Kidney epithelial cell (primary cell): ENCODE data around the gene VCPKMT. TPM values are rescaled to one million over a fixed set of nuclear protein-coding genes. Genes with fewer than 3 reads are reported as not detected.

ENCODE experiments used
- DNase-seq: peaks from one replicate; pipeline ENCODE4 v3.0.0-alpha.2; 2010; ENCODE audit warnings: low read depth
- H3K27me3 ChIP-seq: 2 replicates; pipeline ENCODE4 v1.6.0; 2011; ENCODE audit warnings: low read length; ENCODE audit not compliant: control insufficient read depth, insufficient read depth
- H3K36me3 ChIP-seq: 2 replicates; pipeline ENCODE4 v1.5.1; 2011; ENCODE audit warnings: low read length; ENCODE audit not compliant: control insufficient read depth, insufficient read depth
- H3K4me3 ChIP-seq: 2 replicates; pipeline ENCODE4 v1.5.1; 2011; ENCODE audit warnings: low read depth, mild to moderate bottlenecking, control low read depth, low read length
- total RNA-seq: library from RNA; depleted of rRNA; stranded (reverse); fragments of >200 nt; gene quantifications from 2 replicates; pipeline ENCODE4 v1.2.3, GENCODE V29; 2015
- TF ChIP-seq, protein P1 (sequence below): IDR thresholded peaks from 2 replicates; pipeline ENCODE4 v1.5.1; 2011; ENCODE audit warnings: mild to moderate bottlenecking, moderate library complexity, low read length, control low read depth, inconsistent platforms; ENCODE audit not compliant: insufficient read depth, poor library complexity, severe bottlenecking

The VCPKMT gene
- total RNA-seq, 1 donor from 2014 or later = 6.6 TPM

DNA sequence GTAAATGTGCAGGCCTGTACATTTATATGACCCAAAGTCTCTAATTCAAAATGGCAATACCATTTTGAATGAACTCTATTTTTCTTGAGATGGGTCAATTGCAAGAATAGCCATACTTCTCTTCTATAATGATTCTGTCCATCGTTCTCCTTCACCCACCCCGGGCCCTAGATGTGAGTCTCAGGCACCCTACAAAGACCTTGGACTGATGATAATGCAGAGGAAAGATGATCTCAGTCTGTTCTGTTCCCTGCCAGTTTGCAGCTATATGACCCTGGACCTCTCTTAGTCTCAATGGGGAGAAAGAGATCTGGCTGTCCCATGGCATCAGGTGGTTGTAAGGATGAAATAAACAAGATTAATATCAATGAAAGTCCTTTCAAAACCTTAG, 30.1 kb downstream of the VCPKMT start:
- TF ChIP-seq, protein P1, sequence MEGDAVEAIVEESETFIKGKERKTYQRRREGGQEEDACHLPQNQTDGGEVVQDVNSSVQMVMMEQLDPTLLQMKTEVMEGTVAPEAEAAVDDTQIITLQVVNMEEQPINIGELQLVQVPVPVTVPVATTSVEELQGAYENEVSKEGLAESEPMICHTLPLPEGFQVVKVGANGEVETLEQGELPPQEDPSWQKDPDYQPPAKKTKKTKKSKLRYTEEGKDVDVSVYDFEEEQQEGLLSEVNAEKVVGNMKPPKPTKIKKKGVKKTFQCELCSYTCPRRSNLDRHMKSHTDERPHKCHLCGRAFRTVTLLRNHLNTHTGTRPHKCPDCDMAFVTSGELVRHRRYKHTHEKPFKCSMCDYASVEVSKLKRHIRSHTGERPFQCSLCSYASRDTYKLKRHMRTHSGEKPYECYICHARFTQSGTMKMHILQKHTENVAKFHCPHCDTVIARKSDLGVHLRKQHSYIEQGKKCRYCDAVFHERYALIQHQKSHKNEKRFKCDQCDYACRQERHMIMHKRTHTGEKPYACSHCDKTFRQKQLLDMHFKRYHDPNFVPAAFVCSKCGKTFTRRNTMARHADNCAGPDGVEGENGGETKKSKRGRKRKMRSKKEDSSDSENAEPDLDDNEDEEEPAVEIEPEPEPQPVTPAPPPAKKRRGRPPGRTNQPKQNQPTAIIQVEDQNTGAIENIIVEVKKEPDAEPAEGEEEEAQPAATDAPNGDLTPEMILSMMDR = no peak
- H3K36me3 ChIP-seq = no peaks in the 10 kb centered on the region
- H3K27me3 ChIP-seq = no peaks in the 10 kb centered on the region
- no peak overlapping the region for H3K4me3 ChIP-seq
- DNase-seq = no peak

DNA sequence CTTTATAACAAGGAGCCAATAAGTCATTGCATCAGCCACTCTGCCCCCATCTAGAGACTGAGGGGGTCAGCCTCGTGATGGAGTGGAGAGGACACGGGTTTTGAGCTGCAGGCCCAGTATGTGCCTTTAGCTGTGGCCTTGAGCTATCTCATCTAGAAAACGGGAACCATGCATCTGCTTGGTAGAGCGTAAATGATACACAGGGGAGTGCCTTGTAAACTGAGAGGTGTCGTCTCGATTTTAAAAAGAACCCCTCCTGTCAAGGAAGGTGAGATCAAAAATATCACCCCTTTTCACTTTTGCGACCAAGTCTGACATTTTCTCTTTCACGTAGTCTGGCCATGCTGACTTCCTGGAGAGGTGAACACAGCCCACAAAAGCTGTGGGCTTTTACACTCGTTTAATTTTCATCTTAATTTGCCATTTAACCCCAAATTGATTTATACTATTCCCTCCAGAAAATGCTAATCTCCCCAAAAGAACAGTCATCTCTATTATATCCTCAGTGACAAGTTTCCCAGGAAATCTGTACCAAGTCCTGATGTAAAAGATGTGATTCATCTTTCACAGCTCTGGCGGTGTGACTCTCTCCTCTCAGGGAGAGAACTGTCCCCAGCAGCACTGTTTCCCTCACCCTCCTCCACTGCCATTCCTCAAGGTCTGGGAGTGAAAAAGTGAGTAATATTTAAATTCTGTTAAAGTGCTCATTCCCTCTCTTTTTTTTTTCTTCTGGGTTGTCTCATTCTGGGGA, 30.6 kb downstream of the VCPKMT start:
- H3K36me3 ChIP-seq = no peaks in the 10 kb centered on the region

DNA sequence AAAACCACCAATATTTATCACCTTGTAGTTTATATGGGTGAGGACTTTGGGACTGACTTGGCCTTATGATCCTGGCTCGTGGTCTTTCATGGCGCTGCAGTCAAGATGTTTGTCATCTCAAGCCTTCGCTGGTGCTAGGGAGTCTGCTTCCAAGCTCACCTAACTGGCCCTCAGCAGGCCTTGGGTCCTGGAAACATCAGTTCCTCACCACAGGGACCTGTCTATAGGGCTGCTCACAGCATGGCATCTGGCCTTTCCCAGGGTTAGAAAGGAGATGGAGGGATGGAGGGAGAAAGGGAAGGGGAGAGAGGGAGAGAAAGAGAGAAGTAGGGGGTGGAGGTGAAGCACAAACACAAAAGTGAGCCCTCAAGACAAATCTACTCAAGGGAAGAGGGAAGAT, 31.7 kb downstream of the VCPKMT start:
- Histone ChIP-seq H3K4me3 (no peak overlapping the region), H3K36me3 (no peaks in the 10 kb centered on the region), H3K27me3 (no peaks in the 10 kb centered on the region)
- TF ChIP-seq, protein P1 = no peak
- no peak for DNase-seq

More for the DNA sequence above, 30.6 kb downstream of the VCPKMT start:
- DNase-seq = no peak
- TF ChIP-seq, protein P1 = no peak
- Histone ChIP-seq H3K27me3 (no peaks in the 10 kb centered on the region), H3K4me3 (no peak overlapping the region)

DNA sequence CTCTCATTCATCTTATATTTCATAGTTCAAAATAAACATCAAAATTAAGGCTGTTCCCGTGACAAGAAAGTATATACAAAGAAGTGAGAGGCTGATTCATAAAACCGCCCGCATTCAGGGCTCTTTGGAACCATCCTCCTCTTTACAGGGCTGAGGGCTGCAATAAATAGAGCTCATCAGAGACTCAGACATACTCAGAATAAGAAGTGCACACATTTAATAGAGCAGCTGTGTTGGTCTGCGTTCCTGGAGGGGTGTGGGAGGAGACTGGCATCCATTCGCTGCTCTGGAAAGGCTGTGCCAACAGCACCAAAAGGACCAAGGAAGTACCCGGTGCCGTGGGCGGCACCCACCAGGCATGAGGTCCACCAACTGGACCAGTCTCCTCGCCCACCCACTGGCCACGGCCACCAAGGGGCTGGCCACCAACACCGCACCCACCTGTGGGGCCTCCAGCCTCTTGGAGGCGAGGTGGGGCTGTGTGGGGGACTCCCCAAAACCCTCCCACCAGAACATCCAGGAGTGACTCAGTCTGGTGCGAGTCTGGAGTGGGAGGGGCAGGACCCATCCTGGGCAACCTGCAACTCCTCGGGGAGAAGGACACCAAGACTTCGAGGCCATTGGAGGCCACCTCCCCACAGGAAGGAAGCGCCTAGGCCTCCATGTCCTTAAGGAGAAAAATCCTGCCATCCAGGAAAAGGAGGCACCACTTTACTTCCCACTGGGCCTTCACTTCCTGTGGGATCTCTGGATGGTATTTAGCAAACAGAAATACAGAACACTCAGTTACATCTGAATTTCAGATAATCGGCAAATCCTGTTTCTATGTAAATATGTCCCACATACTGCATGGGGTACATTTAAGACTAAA, 32.7 kb downstream of the VCPKMT start:
- Histone ChIP-seq H3K27me3 (no peaks in the 10 kb centered on the region), H3K4me3 (no peak overlapping the region), H3K36me3 (no peaks in the 10 kb centered on the region)
- DNase-seq = no peak
- TF ChIP-seq, protein P1 = no peak

DNA sequence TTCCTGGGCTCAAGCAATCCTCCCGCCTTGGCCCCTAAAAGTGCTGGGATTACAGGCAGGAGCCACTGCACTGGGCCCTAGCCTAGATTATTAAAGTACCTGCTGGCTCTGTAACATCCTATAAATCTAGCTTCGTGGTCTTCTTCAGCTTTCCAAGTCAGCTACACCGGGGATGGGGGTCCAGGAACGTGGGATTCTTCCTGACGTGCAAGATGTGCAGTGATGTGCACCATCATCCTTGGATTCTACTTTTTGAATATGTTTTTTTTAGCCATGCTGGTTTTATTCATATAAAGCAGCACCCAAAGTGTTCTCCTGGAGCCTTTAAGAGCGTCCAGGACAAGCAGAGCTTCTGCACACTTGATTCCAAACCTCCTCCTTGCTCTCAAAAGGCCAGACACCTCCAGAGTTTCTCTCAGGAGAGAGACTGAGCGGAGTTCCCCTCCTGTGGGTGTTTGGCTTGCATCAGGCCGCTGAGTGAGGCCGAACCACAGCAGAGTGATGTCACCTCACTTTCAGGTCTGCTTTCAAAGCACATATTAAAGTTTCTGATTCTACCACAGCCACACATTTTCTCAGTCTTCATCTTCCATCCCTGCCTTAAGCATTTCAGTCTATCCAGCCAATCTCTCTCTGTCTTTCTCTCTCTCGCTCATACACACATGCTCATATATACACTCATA, 33.4 kb downstream of the VCPKMT start:
- Histone ChIP-seq H3K36me3 (no peaks in the 10 kb centered on the region), H3K27me3 (no peaks in the 10 kb centered on the region), H3K4me3 (no peak overlapping the region)
- DNase-seq = no peak
- TF ChIP-seq, protein P1 = no peak
